Mesodermal cell (in vitro differentiated cells): ENCODE measurements around the gene AUH.
A peak's percentile ranks its signal among the peaks of the same experiment; 100 is the strongest.

Experiments
- H3K27ac ChIP-seq: 2 replicates; pipeline ENCODE4 v1.7.0; 2013; ENCODE audit warnings: mild to moderate bottlenecking, low read depth, low read length, moderate library complexity; ENCODE audit not compliant: severe bottlenecking
- H3K36me3 ChIP-seq: 2 replicates; pipeline ENCODE4 v1.7.1; 2013; ENCODE audit warnings: mild to moderate bottlenecking, low read length, moderate library complexity; ENCODE audit not compliant: control insufficient read depth, insufficient read depth
- H3K4me1 ChIP-seq: one replicate; pipeline ENCODE4 v1.7.1; 2013; ENCODE audit warnings: mild to moderate bottlenecking, low read length; ENCODE audit not compliant: insufficient read depth, control insufficient read depth, poor library complexity, severe bottlenecking
- H3K4me3 ChIP-seq: 2 replicates; pipeline ENCODE4 v1.7.0; 2013; ENCODE audit warnings: low read length, control low read depth, mild to moderate bottlenecking; ENCODE audit not compliant: insufficient read depth, poor library complexity, severe bottlenecking; ENCODE audit errors: extremely low read depth
- H3K9me3 ChIP-seq: 2 replicates; pipeline ENCODE4 v1.7.1; 2013; ENCODE audit warnings: mild to moderate bottlenecking, low read length, moderate library complexity; ENCODE audit not compliant: control insufficient read depth
- WGBS, 2 experiments: methylation state at CpG; one replicate each; pipeline ENCODE4 v1.1.5; 2013; ENCODE audit warnings: missing lambda C conversion rate in 2 of 2; ENCODE audit not compliant: insufficient coverage in 2 of 2; 5-methylcytosine and 5-hydroxymethylcytosine counted together

Gene AUH

DNA sequence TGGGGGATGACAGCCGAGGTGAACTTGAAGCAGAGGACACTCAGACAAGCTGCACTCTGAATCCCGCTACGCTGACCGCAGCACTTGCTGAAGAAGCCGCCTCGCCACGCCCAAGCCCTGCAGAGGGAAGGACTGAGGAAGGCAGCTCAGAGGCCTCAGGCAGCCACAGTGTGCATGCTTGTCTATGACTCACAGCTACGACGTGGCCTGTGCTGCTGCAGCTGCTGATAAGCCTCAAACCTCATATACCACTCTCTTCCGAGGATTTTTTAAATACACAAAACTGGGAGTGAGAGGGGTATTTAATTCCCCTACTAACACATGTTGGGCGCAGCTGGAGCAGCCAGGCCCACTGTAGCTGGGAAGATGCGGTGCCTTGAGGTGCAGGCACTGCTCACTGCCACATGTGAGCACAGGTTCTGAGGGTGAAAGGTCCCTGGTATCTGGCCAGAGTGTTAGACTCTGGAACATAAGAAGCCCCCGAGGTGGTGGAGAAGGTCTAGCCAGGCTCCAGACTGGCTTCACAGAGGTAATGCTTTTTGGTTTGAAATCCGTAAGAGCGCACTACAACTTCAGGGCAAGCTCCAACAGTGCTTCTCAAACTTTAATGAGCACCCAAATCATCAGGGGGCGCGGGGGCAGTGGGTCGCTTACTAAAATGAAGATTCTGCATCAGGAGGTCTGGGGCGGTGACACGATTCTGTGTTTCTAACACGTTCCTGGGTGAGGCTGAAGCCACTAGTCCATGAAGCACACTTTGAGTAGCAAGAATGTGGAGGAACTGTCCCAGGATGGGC lies 196.8 kb downstream of the AUH start:
- Histone ChIP-seq H3K4me3 (no peak overlapping the region), H3K36me3 (no peaks in the 10 kb centered on the region), H3K9me3 (no peaks in the 10 kb centered on the region), H3K4me1 (peaks cover 39% of the 10 kb centered on the region), H3K27ac (peak overlapping the region; percentile 86)
- WGBS, 2 experiments: 82 to 85% methylated on average over 13 to 16 of the region's 21 CpGs
